Astrocyte of the cerebellum (primary cell): ENCODE data around the gene MYBPH.

Source experiments
- DNase-seq: peaks from one replicate; pipeline ENCODE4 v3.0.0-alpha.2; 2011; ENCODE audit warnings: low read depth
- H3K4me3 ChIP-seq: 2 replicates; pipeline ENCODE4 v1.5.1; 2011; ENCODE audit warnings: mild to moderate bottlenecking, low read depth, low read length, moderate library complexity
- CTCF ChIP-seq: IDR thresholded peaks from 2 replicates; pipeline ENCODE4 v1.5.1; 2012; ENCODE audit warnings: low read length, low read depth, moderate library complexity, mild to moderate bottlenecking; ENCODE audit errors: missing control alignments
- in situ Hi-C: cut with HindIII; loops from 2 replicates; pipeline ENCODE4 v1.10.0; 2017; ENCODE audit warnings: low sequenced_read_pairs

MYBPH gene

GRCh38 chr1:203178083-203178482 lies 2.5 kb upstream of the MYBPH start:
- no peak overlapping the region for H3K4me3 ChIP-seq
- no peak for DNase-seq
- no peak for TF ChIP-seq CTCF
- in situ Hi-C loops, result no loop called here

- no peak for TF ChIP-seq CTCF
- no peak for DNase-seq
- no peak overlapping the region for H3K4me3 ChIP-seq
- in situ Hi-C loops, result no loop called here
These were observed 1.9 kb upstream of the MYBPH start for GRCh38 chr1:203177470-203178039.

- no peak overlapping the region for H3K4me3 ChIP-seq
- in situ Hi-C loops, result no loop called here
- TF ChIP-seq CTCF, result no peak
- no peak for DNase-seq
These were observed 1.4 kb upstream of the MYBPH start for GRCh38 chr1:203177036-203177405.

- in situ Hi-C loops, result no loop called here
- DNase-seq, result no peak
- TF ChIP-seq CTCF, result no peak
- H3K4me3 ChIP-seq, result no peak overlapping the region
These were observed 828 bp upstream of the MYBPH start for GRCh38 chr1:203176273-203177035.

- TF ChIP-seq CTCF, result no peak
- in situ Hi-C loops, result no loop called here
- no peak for DNase-seq
- no peak overlapping the region for H3K4me3 ChIP-seq
These were observed 208 bp upstream of the MYBPH start for GRCh38 chr1:203175827-203176241.

- in situ Hi-C loops, result no loop called here
- H3K4me3 ChIP-seq, result no peak overlapping the region
- DNase-seq, result no peak
- no peak for TF ChIP-seq CTCF
These were observed 1.2 kb downstream of the MYBPH start for GRCh38 chr1:203174324-203174985.
